ENCODE data around the gene ATPAF1.
"Not testable (repeated sequence)": the region's sequence is repeated elsewhere in the genome, so short reads cannot be mapped to it uniquely, and the experiment has no call there.

The ATPAF1 gene, protein sequence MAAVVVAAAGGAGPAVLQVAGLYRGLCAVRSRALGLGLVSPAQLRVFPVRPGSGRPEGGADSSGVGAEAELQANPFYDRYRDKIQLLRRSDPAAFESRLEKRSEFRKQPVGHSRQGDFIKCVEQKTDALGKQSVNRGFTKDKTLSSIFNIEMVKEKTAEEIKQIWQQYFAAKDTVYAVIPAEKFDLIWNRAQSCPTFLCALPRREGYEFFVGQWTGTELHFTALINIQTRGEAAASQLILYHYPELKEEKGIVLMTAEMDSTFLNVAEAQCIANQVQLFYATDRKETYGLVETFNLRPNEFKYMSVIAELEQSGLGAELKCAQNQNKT

DNA sequence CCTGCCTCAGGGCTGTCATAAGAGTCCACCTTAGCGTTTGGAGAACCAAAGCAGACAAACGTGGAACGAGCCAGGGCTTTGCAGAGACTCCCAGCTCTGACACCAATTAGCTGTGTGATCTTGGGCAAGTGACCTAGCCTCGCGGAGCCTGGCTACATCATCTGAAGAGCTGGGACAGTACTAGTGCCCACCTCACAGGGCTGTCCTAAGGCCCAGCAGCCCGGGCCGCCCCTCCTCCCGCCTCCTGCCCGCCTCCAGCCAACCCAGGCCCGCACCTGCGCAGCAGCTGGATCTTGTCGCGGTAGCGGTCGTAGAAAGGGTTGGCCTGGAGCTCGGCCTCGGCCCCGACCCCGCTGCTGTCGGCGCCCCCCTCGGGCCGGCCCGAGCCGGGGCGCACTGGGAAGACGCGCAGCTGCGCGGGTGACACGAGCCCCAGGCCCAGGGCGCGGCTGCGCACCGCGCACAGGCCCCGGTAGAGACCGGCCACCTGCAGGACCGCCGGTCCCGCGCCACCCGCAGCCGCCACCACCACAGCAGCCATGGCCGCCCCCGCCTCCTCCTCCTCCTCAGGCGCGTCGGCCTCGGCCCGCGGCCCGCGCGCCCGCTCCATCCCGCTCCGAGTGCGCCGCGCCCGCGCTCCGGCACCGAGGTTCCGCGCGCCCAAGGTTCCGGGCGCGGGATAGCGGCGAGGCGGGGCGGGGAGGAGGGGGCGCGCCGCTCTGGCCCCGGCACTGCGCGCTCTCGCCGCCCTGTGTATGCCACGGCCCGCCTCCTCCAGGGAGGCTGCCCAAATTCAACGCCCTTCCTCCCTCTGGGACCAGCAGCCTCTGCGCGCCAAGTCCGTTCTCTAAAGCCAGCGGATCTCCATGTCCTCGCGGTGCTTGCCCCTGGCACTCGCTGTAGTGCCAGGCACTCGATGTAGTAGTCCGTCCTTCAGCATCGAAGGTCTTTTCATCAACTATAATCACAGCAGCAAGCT is at the start of gene ATPAF1:
ATPAF1 (minus strand) TSS at position 583 of the 979 bp plus-strand sequence; CDS start at position 541, 42 bp downstream.
- DNase-seq (ENCODE audit: low read depth in 2 of 2), result peak; percentile 41 to 58

DNA sequence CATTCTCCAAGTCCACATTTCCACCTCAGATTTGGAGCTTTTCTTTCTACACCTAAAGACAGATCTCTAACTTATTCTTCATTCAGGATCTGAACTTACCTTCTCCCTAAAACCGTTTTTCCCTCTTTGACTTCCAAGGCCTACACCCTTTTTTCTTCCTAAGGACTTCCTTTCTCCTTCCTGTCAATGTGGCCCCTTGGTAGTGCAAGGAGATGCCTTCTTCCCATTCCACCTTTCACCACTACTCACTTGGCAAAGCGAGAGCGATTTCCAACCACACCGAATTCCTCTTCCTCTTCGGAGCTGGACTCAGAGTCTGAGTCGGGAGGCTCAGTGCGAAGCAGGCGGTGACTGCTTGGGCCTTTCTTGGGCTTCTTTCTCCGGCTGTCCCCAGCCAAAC is 49.5 kb upstream of the ATPAF1 start:
- DNase-seq (ENCODE audit: low read depth in 2 of 2), result no peak

DNA sequence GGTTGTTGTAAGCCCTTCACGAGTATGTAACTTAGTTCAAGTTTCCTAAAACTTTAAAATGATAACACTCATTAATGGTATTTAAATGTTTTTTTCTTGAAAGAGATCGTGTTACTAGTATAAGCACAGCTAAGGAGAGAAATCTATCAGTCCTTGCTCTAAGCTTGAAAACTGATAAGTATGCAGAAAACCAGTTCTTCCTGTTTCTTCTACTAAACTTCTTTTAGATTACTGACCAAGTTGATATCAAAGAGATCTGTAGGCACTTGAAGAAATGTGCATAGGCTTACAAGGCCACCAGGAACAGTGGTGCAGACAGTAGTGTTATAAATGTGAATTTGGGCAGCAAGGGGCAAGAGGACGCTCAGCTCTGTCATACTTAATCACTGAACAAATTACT is 46.8 kb upstream of the ATPAF1 start:
- DNase-seq (ENCODE audit: low read depth in 2 of 2), result no peak

DNA sequence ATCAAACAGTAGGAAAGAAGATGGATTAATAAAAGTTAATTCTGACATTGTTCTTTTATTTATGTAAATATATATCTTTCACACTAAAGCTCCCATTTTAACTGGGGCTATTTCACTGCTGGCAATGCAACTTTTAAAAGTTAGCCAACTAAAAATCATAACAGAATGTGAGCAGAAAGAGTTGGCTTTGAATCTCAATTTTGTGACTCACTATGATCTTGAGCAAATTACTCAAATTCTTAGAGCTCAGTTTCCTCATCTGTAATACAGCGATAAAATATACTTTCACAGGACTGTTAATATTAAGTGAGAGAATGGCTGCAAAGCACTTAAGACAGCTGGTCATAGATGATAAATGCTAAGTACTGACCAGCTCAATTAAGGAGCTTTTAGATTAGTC is 40.0 kb upstream of the ATPAF1 start:
- no peak for DNase-seq (ENCODE audit: low read depth in 2 of 2)

DNA sequence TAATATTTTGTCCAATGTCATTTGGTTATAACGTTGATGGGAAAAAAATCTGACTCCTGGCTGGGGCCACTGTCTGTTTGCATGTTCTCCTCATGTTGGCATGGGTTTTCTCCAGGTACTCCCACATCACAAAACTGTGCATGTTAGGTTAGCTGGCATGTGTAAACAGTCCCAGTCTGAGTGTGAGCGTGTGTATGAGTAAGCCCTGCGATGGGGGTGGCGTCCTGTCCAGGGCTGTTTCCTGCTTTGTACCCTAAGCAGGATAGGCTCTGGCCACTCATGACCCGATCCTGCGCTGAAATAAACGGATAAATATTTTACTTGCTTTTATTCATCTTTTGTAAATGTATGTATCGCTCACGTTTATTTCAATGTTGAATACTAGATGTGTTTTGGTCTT is 37.2 kb upstream of the ATPAF1 start:
- no peak for DNase-seq (ENCODE audit: low read depth in 2 of 2)

DNA sequence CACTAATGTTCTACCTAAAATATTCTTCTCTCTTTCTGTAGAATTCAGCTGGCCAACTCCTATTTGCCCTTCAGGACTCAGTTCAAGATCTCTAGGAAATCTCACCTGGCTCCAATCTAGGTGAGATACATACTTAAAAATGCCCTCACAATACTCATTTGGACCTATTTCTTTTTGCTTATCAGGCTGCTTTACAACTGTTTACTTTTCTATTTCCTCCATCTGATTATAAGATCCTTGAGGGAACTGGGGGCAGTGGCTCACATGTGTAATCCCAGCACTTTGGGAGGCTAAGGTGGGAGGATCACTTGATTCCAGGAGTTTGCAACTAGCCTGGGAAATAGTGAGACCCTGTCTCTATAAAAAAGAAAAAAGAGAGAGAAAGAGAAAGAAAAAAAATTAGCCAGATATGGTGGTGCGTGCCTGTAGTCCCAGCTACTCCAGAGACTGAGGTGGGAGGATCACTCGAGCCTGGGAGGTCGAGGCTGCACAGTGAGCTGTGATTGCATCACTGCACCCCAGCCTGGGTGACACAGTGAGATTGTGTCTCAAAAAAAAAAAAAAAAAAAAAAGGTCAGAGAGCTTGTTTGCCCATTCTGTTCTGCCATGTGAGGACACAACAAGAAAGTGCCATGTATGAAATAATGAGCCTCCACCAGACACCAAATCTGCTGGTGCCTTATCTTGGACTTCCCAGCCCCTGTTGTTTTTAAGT is 35.9 kb upstream of the ATPAF1 start:
- no peak for DNase-seq (ENCODE audit: low read depth in 2 of 2)

DNA sequence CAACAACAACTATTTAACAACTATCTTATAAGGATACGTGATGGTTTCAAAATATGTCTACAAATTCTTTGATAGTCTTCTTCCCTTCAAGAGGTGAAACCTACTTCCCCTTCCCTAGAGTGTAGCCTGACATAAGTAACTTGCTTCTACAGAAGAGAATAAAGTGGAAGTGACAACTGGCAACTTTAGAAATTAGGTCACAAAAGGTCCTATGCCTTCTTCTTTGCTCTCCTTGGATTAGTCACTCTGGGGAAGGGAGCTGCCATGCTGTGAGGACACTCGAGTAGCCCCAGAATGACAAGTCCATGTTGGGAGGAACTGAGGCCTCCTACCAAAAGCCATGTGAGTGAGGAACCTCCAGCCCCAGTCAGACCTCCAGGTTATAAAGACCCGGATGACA is 31.5 kb upstream of the ATPAF1 start:
- no peak for DNase-seq (ENCODE audit: low read depth in 2 of 2)

DNA sequence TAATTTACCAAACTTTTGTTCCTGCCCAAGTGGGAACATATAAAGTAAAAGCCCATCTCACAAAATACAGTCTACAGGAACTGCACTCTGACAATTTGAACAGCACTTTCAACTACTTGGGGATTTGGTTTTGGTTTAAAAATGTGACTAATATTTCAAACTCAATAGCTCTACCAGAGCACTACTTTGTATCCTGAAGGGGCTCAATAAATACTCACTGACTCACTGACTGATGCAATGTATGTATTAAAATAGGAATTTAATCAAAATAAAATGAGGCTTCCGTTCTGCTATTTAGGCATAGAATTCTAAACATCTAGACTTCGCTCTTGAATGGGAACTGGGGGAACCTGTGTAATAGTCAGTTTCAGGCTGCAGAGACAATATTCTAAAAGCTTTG is 28.9 kb upstream of the ATPAF1 start:
- no peak for DNase-seq (ENCODE audit: low read depth in 2 of 2)

DNA sequence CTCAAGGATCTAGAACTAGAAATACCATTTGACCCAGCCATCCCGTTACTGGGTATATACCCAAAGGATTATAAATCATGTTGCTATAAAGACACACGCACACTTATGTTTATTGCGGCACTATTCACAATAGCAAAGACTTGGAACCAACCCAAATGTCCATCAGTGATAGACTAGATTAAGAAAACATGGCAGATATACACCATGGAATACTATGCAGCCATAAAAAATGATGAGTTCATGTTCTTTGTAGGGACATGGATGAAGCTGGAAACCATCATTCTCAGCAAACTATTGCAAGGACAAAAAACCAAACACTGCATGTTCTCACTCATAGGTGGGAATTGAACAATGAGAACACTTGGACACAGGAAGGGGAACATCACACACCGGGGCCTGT is 26.5 kb upstream of the ATPAF1 start:
- not testable (repeated sequence) for DNase-seq (ENCODE audit: low read depth in 2 of 2)

DNA sequence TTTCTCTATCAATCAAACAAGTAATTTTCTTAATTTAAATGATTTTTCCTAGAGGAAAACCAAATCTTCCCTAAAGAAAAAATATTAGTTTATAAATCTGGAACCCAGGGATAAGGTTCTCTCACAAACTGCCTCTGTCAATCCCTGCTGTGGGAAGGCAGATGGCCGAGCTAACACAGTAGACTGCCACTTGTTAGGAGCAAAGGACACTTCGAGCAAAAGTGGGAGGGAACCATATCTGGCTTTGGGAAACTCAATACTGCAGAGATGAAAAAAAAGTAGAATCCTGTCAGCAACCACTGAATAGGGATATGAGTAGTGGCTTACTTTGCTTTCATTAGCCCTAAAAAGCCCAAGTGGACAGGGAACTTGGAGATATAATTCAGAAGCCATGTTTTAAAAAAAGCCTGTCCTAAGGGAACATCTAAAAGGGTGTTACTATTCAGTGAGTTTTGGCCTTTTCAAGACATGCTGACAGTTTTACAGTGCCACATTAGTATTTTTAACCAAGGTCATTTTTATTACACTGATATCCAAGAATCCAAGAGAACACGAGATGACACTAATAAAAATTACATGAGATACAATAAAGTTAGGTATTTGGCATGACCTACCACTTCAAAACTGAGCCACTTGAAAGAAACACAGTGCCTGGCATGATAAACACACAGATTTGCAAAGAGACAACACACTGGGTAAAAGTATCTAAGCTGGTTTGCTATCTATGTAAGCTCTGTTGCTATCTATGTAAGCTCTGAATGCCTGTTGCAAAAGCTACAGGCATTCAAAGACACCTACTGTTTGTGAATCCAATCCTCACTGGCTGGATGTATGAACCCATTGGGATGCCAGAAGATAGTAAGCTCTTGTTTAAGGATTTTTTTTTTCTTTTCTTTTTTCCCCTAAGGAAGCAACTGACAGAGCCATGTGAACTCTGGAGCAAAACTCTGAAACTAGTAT is 24.9 kb upstream of the ATPAF1 start:
- DNase-seq (ENCODE audit: low read depth in 2 of 2), result no peak

DNA sequence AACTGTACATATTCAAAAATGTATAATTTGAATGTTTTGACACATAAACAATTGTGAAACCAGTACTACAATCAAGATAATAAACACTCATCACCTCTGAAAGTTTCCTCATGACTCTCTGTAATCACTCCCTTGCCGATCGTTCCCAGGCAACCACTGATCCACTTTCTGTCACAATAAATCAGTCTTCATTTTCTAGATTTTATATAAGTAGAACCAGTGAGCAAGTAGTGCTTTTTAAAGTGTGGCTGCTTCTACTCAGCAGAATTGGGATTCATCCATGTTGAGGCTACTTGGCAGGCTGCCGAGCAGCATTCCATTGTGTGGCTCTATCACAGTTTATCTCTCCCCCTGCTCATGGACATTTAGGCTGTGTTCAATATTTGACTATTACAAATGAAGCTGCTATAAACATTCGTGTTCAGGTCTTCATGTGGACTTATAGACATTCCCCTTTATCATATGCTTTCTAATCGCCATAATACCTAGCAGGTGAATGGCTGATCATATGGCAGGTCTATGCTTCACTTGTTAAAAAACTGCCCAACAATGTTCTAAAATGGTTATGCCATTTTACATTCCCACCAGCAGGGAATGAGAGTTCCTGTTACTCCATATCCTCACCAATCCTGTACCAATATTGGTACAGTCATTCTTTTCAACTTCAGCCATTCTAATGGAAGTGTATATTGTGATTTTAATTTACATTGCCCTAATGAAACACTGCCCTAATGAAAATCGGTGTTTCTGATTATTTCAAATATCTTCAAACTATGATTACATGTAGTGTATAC is 24.0 kb upstream of the ATPAF1 start:
- no peak for DNase-seq (ENCODE audit: low read depth in 2 of 2)

DNA sequence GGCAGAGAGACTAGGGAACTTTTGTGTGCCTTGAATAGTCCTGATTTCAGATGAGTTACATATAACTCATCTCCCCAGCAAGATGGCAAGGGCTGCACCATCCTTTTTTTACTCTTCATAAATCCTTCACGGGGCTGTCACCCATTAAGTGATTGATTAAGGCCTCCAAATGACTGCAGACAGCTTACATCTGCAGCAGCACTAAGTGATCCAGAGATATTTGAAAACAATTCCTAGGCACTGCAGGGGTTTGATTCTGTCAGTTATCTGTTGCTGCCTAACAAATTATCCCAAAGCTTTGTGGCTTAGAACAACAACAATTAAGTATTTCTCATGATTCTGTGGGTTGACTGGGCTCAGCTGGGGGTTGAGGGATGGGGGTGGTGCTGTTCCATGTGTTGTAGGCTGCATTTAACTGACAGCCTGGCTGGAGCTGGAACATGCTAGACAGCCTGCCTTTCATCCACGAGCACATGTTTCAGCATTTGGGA is 22.8 kb upstream of the ATPAF1 start:
- DNase-seq (ENCODE audit: low read depth in 2 of 2), result no peak

DNA sequence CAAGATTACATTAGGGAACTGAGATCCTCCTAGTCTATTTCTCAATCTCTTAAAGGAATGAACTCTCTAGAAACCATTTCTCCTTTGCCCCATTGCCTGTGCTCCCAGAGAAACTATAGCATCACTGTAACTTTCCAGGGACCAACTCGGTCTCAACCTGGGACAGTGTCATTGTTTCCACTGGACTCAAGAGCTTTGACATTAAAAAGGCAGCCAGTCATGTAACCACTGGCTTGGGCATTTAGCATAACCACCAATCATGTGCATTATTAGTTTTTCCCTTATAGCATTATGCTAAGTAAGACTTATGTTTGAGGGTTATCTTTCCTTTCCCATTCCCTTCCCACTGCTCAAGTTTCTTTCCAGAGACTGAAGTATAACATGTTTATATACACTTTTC is 21.7 kb upstream of the ATPAF1 start:
- no peak for DNase-seq (ENCODE audit: low read depth in 2 of 2)

DNA sequence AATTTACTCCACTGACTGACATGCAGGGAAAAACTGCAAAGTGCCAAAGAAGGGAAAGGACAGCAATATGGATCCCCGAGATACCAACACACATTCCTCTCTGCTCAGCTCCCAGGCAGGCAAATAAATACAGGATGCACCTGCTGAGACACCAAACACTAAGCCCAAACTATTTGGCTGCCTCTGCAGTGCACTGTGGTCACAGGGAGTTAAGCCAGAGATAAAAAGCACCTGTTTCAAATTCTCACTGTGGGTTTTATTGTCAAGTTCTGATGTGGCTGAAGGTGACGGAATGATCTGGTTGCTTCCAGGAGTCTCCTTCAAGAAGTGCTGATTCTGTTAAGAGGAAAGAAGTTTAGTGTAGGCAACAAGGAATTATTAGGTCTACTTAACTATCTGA is 21.2 kb upstream of the ATPAF1 start:
- no peak for DNase-seq (ENCODE audit: low read depth in 2 of 2)

DNA sequence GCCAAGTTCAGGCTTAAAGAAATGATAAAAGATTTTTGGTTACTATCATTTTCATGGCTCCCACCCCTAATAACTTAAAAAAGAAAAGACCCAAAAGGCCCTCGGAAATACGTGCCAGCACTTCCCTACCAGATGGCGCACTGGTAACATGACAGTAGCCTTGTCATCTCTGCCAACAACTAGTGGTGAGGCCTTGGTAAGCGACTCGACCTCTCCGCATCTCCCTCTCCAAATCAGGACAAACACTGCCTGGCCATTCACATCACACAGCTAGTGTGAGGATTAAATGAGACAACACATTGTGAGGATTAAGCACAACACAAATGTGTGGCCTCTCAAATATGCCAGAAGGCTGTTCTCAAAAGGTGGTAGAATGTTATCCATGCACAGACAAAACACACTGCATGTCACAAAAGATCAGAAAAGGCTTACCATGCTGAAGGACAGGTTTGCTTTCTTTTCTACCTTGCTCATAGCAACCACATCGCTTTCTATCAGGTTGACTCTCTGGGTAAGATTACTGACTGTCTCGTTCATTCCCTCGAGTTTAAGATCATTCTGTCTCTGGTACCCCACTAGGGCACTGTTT is 19.9 kb upstream of the ATPAF1 start:
- no peak for DNase-seq (ENCODE audit: low read depth in 2 of 2)

DNA sequence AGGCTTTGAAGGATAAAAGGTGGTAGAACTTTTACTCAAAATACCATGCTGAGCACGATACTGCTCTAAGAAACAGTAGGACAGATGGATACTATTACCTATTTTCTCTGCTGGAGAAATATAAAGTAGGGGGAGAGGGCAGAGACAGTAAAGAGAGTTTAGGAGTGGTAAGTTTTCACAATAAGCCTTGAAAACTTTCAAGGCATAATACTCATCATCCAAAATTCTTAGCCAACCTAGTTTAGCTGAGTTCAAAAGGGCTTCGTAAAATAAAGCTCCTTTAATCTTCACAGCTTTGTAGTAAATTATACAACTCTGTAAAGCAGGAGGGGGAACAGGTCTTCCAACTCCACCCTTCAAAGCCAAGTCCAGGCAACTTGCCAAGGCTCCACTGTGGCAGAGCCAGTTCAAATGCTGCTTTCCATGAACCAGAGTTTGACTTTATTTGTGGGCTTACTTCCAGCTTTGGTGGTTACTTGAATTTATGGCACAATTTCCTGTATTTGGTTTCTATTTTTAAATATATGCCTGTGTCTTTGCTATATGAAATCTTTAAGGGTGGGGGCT is 19.0 kb upstream of the ATPAF1 start:
- DNase-seq (ENCODE audit: low read depth in 2 of 2), result no peak

DNA sequence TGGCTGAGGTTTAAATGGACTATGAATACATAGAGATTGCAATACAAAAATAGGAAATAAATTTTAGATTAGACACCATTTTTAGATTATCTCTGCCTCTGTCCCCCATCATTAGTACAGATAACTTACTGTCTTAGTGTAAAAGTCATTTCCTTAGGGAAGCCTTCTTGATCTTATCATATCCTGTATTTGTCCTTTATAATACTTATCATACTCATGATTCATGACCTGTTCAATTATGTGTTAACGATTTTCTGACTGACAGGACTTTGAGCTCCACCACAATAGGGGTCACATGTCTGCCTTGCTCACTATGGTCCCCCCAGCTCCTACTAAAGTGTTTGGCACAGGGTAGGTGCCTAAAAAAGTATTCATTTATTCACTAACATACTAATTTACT is 18.1 kb upstream of the ATPAF1 start:
- no peak for DNase-seq (ENCODE audit: low read depth in 2 of 2)

DNA sequence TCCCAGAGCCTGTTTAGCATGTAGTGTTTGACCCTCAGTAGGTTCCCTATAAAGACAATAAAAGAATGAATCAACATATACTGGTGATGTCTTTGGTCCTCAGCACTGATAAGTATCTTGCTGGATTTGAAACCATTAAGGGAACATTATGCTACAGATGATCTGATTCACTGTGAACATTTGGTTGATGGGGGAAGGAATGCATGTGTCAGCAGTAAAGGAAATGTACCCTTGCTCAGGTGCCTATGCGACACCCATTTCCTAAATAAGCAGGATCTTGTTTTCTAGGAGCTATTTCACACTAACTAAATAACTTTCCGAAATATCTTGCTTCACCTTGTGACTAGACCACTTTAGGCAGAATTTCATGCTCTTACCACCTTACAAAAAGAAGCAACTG is 16.5 kb upstream of the ATPAF1 start:
- DNase-seq (ENCODE audit: low read depth in 2 of 2), result no peak

DNA sequence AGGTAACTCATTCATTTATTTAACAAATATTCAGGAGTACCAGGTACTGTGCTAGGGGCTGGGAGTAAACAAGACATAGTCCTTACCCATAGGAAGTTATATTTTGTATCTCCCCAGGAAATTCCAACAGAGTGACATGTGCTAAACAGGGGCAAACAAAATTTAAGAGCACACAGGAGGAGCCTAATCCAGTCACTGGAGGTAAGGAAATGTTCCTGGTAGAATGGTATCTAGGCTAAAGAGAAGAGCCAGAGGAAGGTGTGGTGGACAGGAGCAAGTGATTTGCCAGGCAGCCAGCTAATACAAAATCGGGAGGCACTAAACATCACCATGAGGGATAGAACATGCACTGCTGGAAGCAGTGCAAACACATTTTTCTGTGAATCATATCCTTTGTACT is 13.9 kb upstream of the ATPAF1 start:
- no peak for DNase-seq (ENCODE audit: low read depth in 2 of 2)

Data from stimulated activated CD4-positive, alpha-beta T cell treated with anti-CD3 and anti-CD28 coated beads, Interleukin-12 subunit alpha, Interleukin-12 subunit beta, amount 100 ng/mL, for 24 hours (primary cell).